SK-N-SH (cell line): ENCODE results near the gene MAMDC4.

Source experiments
- CHD2 ChIP-seq: fragments of 150-350 bp; IDR thresholded peaks from 2 replicates; pipeline ENCODE4 v1.6.1; 2018; ENCODE audit warnings: low read length; ENCODE audit not compliant: partially characterized antibody
- CTCF ChIP-seq: fragments of 200-600 bp; sonication (generic); IDR thresholded peaks from 2 replicates; pipeline ENCODE4 v1.6.1; 2017; ENCODE audit warnings: antibody characterized with exemption, mild to moderate bottlenecking, moderate library complexity
- EP300 ChIP-seq, 2 experiments: IDR thresholded peaks; 2 replicates each; pipeline versions ENCODE4 v1.4.0 to v1.6.1; 2012; ENCODE audit warnings: borderline replicate concordance in 1 of 2, low read depth in 1 of 2, low read length in 1 of 2
- FOXJ3 ChIP-seq: sonication (generic); formaldehyde crosslinking; IDR thresholded peaks from 2 replicates; pipeline ENCODE4 v1.5.1; 2020; ENCODE audit warnings: mild to moderate bottlenecking, missing genetic modification reagents
- MAX ChIP-seq: IDR thresholded peaks from 2 replicates; pipeline ENCODE4 v1.4.0; 2012; ENCODE audit warnings: low read depth
- NFIC ChIP-seq: IDR thresholded peaks from 2 replicates; pipeline ENCODE4 v1.4.0; 2012; ENCODE audit warnings: borderline replicate concordance
- PBX3 ChIP-seq: IDR thresholded peaks from 2 replicates; pipeline ENCODE4; 2012
- RAD21 ChIP-seq: IDR thresholded peaks from 2 replicates; pipeline ENCODE4 v1.6.1; 2012; ENCODE audit warnings: mild to moderate bottlenecking, low read length
- REST ChIP-seq: IDR thresholded peaks from 2 replicates; pipeline ENCODE4 v1.6.1; 2012; ENCODE audit warnings: mild to moderate bottlenecking, low read depth, low read length, moderate library complexity
- USF1 ChIP-seq: IDR thresholded peaks from 2 replicates; pipeline ENCODE4 v1.4.0; 2012; ENCODE audit warnings: low read depth, borderline replicate concordance

- TF ChIP-seq CHD2, result no peak
- no peak for TF ChIP-seq REST
- no peak for TF ChIP-seq USF1
- no peak for TF ChIP-seq EP300 (IDR thresholded peaks at IDR 0.05; ENCODE audit: borderline replicate concordance in 1 of 2, low read depth in 1 of 2, low read length in 1 of 2)
- no peak for TF ChIP-seq CTCF
- TF ChIP-seq RAD21, result no peak
- no peak for TF ChIP-seq NFIC
- no peak for TF ChIP-seq MAX
- TF ChIP-seq FOXJ3 (CRISPR knock-in tag), result no peak
- no peak for TF ChIP-seq PBX3
These were observed 5.7 kb downstream of the MAMDC4 start for GRCh38 chr9:136857581-136858412.
